SK-N-SH (cell line): Measurements from ENCODE around the gene CCDC152.

ENCODE experiments used
- CTCF ChIP-seq: fragments of 200-600 bp; sonication (generic); IDR thresholded peaks from 2 replicates; pipeline ENCODE4 v1.6.1; 2017; ENCODE audit warnings: antibody characterized with exemption, mild to moderate bottlenecking, moderate library complexity
- RFX5 ChIP-seq: IDR thresholded peaks from 2 replicates; pipeline ENCODE4 v1.6.1; 2012; ENCODE audit warnings: mild to moderate bottlenecking, improper control_type of control experiment, low read length
- TCF12 ChIP-seq: IDR thresholded peaks from 2 replicates; pipeline ENCODE4 v1.4.0; 2012

DNA sequence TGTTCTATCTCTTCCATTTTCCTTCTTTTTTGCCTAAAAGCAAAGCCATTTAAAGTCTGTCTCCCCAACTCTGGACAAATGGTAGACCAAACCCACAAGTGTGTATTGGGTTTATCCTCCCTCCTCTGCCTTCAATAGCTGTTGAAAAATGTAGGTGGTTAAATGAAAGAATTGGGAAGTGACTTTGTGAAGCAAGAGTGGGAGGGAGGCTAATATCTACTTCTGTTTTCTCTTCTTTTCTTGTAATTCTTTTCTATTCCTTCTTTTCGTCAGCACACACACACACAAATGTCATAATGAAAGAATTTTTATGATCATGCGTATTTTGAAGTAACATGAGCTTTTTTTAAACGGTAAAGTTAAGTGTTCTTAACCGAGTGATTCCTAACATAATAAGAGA, 3.8 kb downstream of the CCDC152 start:
- TF ChIP-seq RFX5 (no peak), CTCF (no peak), TCF12 (no peak)
